Measurements from ENCODE around the gene MAGEH1.

DNA sequence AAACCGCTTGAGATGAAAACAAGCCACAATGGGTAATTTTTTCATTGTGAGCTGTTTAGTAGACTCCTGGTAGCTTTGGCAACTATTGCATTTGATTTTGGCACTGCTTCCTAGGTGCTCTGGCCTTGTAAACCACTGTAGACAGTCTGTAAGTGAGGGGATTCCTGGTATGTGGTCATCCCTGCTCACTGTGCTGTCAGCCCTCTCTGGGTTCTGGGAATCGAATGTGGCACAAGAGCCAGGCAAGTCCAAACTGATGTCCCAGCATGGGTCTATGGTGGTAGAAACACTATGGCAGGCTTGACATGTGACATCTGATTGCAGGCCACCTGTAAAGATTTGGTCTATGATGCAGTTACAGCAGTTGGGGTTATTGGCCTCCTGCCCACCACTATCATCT is 35.2 kb downstream of the MAGEH1 start:
- TF ChIP-seq CTCF (IDR thresholded peaks at IDR 0.05; ENCODE audit: control extremely low read depth in 1 of 3, insufficient read depth in 1 of 3, low read depth in 1 of 3, low read length in 3 of 3), result no peak
- TF ChIP-seq EZH2 (IDR thresholded peaks at IDR 0.05; ENCODE audit: low read depth, low read length, severe bottlenecking), result no peak
- no peak for TF ChIP-seq EP300 (IDR thresholded peaks at IDR 0.05; ENCODE audit: borderline replicate concordance in 1 of 2, low read depth in 2 of 2, low read length in 2 of 2)
- TF ChIP-seq POLR2AphosphoS5 (IDR thresholded peaks at IDR 0.05; ENCODE audit: low read depth, low read length), result no peak
- TF ChIP-seq ZNF274 (IDR thresholded peaks at IDR 0.05; ENCODE audit: borderline replicate concordance, extremely low read depth, low read length), result no peak
- TF ChIP-seq, protein P1, sequence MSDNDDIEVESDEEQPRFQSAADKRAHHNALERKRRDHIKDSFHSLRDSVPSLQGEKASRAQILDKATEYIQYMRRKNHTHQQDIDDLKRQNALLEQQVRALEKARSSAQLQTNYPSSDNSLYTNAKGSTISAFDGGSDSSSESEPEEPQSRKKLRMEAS (IDR thresholded peaks at IDR 0.05), result no peak
- TF ChIP-seq NANOG (IDR thresholded peaks at IDR 0.05; ENCODE audit: insufficient read depth, low read depth, low read length, poor library complexity, severe bottlenecking), result no peak
- TF ChIP-seq TEAD4 (IDR thresholded peaks at IDR 0.05; ENCODE audit: low read depth, low read length), result no peak
